ENCODE data around the gene RRP8.

DNA sequence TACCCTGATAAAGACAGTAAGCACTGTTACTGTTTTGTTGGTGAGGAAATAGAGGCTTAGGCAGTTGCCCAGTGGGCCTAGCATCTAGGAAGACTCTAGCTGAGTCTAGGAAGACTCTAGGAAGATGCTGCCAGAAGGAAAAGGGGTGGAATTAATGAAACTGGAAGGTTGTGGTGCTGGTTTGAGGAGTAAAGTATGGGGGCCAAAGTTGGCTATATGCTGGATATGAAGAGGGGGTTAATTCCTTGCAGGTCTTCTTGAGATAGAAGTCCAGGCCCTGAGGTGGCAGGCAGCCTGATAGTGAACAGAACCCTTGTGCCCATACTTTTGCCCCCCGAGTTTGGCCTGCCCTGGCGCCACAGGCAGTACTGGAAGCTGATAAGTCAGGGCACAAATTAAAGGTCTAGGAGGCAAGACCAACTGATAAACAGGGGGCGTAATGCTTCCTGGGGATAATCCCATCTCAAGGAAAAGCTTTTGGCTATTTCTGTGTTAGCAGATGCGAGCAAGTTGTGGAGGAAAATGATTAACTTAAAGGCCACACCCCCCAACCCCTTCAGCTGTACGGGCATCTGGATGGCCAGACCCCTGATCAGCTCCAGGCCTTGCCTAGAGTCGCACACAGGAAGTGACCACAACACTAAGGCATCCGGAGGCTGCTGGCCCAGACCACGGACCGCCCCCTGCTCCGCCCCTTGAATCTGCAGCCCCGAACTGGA is 3.2 kb upstream of the RRP8 start:
- TF ChIP-seq, protein P1, sequence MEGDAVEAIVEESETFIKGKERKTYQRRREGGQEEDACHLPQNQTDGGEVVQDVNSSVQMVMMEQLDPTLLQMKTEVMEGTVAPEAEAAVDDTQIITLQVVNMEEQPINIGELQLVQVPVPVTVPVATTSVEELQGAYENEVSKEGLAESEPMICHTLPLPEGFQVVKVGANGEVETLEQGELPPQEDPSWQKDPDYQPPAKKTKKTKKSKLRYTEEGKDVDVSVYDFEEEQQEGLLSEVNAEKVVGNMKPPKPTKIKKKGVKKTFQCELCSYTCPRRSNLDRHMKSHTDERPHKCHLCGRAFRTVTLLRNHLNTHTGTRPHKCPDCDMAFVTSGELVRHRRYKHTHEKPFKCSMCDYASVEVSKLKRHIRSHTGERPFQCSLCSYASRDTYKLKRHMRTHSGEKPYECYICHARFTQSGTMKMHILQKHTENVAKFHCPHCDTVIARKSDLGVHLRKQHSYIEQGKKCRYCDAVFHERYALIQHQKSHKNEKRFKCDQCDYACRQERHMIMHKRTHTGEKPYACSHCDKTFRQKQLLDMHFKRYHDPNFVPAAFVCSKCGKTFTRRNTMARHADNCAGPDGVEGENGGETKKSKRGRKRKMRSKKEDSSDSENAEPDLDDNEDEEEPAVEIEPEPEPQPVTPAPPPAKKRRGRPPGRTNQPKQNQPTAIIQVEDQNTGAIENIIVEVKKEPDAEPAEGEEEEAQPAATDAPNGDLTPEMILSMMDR (IDR thresholded peaks at IDR 0.05): no peak
- TF ChIP-seq POLR2A (IDR thresholded peaks at IDR 0.05): no peak

All from lower leg skin (tissue), 3 donors.